ENCODE measurements around the gene DLG2. TPM values are rescaled to one million over a fixed set of nuclear protein-coding genes. Genes with fewer than 3 reads are reported as not detected.

Gene DLG2
- total and polyA plus RNA-seq, 4 donors: 0.30 to 5.5 (median 0.68) TPM

GRCh38 chr11:85167471-85167870, 459.7 kb downstream of the DLG2 start:
- H3K36me3 ChIP-seq (ENCODE audit: control insufficient read depth in 4 of 4, insufficient read depth in 3 of 4, low read depth in 1 of 4, low read length in 3 of 4): no peaks in the 10 kb centered on the region
- no peaks in the 10 kb centered on the region for H3K27me3 ChIP-seq (ENCODE audit: control insufficient read depth in 4 of 4, insufficient read depth in 4 of 4, low read length in 3 of 4)
- H3K4me1 ChIP-seq (ENCODE audit: control insufficient read depth in 4 of 4, insufficient read depth in 4 of 4, low read length in 3 of 4): no peaks in the 10 kb centered on the region
- no peak overlapping the region for H3K27ac ChIP-seq (ENCODE audit: low read depth in 1 of 2, low read length in 2 of 2)
- no peak overlapping the region for H3K9ac ChIP-seq (ENCODE audit: low read depth in 1 of 2, low read length in 2 of 2)
- no peak for DNase-seq (ENCODE audit: low spot score)
- no peak overlapping the region for H3K4me3 ChIP-seq (ENCODE audit: low read depth in 1 of 3, low read length in 3 of 3)
- WGBS: 77% methylated on average over 1 of the region's 1 CpG
- TF ChIP-seq EGR1 (IDR thresholded peaks at IDR 0.05; ENCODE audit: low read depth in 2 of 2): no peak
- no peak for TF ChIP-seq MAX (IDR thresholded peaks at IDR 0.05)
- H3K9me3 ChIP-seq (ENCODE audit: control insufficient read depth in 4 of 4, low read length in 3 of 4): peaks cover 0 to under 1% (median 0%) of the 10 kb centered on the region in 4 donors

- H3K9ac ChIP-seq (ENCODE audit: low read depth in 1 of 2, low read length in 2 of 2): no peak overlapping the region
- H3K27me3 ChIP-seq (ENCODE audit: control insufficient read depth in 4 of 4, insufficient read depth in 4 of 4, low read length in 3 of 4): no peaks in the 10 kb centered on the region
- TF ChIP-seq CTCF (IDR thresholded peaks at IDR 0.05; ENCODE audit: low read depth, low read length, missing input control) (no peak), SP1 (IDR thresholded peaks at IDR 0.05) (no peak), FOXA1 (IDR thresholded peaks at IDR 0.05) (no peak), EGR1 (IDR thresholded peaks at IDR 0.05; ENCODE audit: low read depth in 2 of 2) (no peak), TAF1 (conservative IDR thresholded peaks at IDR 0.05) (no peak), JUND (IDR thresholded peaks at IDR 0.05) (no peak), RAD21 (IDR thresholded peaks at IDR 0.05) (no peak), RXRA (IDR thresholded peaks at IDR 0.05) (no peak), ZBTB33 (IDR thresholded peaks at IDR 0.05) (no peak), YY1 (IDR thresholded peaks at IDR 0.05) (no peak), GABPA (IDR thresholded peaks at IDR 0.05 in 1 of 2, conservative IDR thresholded peaks at IDR 0.05 in 1 of 2) (no peak), REST (IDR thresholded peaks at IDR 0.05) (no peak), MAX (IDR thresholded peaks at IDR 0.05) (no peak)
- no peaks in the 10 kb centered on the region for H3K36me3 ChIP-seq (ENCODE audit: control insufficient read depth in 4 of 4, insufficient read depth in 3 of 4, low read depth in 1 of 4, low read length in 3 of 4)
- no peaks in the 10 kb centered on the region for H3K9me3 ChIP-seq (ENCODE audit: control insufficient read depth in 4 of 4, low read length in 3 of 4)
- WGBS: 88% methylated on average over 1 of the region's 1 CpG
- no peak overlapping the region for H3K27ac ChIP-seq (ENCODE audit: low read depth in 1 of 2, low read length in 2 of 2)
- DNase-seq (ENCODE audit: low spot score): no peak
- no peaks in the 10 kb centered on the region for H3K4me1 ChIP-seq (ENCODE audit: control insufficient read depth in 4 of 4, insufficient read depth in 4 of 4, low read length in 3 of 4)
- no peak overlapping the region for H3K4me3 ChIP-seq (ENCODE audit: low read depth in 1 of 3, low read length in 3 of 3)
Measured at GRCh38 chr11:85167038-85167437, 460.1 kb downstream of the DLG2 start.
